GM19328 (cell line): ENCODE measurements around the gene FHL1.
"Not testable (repeated sequence)": the region's sequence is repeated elsewhere in the genome, so short reads cannot be mapped to it uniquely, and the experiment has no call there.

Source experiments
- ATAC-seq: cut with Tn5 transposase; IDR thresholded peaks from one replicate; pipeline ENCODE4 v1.9.1; 2021; ENCODE audit warnings: mild to moderate bottlenecking, moderate library complexity; ENCODE audit not compliant: unreplicated experiment

The FHL1 gene

DNA sequence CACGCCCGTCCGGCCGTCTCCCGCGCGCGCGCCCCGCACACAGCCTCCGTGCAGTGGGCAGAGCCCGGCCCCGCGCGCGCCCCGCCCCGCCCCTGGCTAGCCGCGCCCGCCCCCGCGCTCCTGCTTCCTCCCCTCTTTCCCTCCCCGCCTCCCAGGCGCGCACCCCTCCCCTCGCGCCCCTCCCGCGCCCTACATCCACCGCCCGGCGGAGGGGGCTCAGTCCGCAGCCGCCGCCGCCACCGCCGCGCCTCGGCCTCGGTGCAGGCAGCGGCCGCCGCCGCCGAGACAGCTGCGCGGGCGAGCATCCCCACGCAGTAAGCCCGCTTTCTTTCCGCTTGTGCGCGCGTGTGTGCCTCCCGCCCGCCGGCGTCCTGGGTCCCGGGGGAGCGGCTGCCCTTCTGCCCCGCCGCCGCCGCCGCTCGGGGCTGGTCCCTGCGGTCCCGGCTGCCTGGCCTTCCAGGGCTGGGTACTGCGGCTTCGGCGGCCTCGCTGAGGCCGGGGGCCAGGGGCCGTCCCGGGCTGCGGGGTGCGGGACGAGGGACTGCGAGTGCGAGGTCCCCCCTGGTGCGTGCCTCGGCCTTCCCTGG, at the start of gene FHL1:
TSS of gene FHL1 (plus strand) at position 219 of the 587 bp plus-strand sequence.
- ATAC-seq: no peak

DNA sequence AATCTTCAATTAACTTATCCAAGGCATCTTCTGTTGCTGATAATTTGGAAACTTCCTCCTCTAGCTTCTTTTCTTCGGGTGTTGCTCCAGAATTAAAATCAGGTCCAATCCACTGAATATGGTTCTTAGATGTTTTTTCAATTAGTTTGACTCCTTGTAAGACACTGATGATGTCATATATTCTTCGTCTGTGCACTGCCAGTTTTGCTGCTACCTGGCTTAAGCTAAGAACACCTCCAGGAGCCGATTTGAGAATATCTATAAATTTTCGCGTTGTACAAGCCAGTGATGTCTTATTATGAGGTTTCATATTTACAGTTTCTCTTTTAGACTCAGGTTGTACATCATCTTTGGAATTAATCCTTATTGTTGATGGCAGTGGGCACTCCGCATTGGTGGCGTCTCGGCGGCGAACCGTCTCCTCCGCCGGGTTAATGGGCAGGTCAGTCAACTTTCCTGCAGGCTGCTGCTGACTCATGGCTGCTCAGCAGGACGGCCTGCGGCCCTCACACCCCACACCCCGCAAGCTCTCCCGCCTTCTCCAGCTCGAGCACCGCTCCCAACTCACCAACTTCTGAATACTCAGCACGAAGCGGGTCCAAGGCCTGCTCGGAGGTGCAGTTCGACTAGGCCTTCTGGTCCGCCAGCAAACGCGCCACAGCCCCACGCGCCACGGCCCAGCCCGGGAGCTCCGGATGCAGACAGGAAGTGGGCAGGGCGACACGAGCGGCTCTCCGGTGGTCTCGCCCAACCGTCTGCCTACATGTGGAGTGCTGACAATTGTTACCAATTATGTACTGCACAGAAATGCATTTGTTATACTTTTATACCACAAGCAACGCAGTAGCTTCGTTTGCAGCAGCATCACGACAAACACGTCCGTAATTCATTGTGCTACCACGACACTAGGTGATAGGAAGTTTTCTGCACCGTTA, 49.2 kb upstream of the FHL1 start:
- no peak for ATAC-seq

DNA sequence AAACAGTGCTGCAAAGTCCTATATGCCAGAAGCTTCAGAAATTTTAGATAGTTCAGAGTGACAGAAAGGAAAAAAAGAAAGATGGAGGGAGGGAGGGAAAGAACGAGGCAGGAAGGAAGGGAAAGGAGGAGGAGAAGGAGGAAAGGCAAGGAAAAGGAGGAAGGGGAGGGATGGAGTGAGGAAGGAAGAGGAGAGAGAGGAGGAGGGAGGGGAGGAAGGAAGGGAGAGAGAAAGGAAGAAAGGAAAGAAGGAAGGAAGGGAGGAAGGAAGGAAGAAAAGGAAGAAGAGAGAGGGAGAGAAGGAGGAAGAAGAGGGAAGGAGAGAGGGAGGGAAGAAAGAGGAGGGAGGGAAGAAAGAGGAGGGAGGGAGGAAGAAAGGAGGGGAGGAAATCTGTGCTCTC, 42.4 kb upstream of the FHL1 start:
- no peak for ATAC-seq

DNA sequence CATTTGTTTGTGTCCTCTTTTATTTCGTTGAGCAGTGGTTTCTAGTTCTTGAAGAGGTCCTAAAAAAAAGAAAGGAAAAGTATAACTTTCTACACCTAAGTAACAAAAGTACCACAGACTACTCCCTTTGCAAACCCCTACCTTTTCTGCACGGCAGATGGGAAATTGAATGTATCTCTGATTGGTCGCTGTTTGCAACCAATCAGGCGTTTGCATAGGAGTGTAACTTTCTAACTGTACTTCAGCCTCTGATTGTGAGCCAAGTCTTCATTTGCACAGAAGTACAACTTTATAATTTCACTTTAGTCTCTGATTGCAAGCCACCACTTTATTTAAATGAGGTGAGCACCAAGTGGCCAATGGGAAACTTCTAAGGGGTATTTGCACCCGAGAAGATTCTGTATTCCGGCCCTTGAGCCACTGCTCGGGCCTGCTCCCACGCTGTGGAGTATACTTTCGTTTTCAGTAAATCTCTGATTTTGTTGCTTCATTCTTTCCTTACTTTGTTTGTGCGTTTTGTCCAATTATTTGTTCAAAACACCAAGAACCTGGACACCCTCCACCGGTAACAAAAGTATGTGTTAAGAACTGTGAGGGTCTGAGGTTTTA, 40.3 kb upstream of the FHL1 start:
- ATAC-seq: no peak

DNA sequence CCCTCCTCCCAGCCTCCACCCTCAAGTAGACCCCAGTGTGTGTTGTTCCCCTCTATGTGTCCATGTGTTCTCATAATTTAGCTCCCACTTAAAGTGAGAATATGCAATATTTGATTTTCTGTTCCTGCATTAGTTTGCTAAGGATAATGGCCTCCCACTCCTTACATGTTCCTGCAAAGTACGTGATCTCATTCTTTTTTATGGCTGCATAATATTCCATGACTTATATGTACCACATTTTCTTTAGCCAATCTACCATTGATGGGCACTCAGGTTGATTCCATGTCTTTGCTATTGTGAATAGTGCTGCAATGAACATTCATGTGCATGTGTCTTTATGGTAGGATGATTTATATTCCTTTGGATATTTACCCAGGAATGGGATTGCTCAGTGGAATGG, 38.4 kb upstream of the FHL1 start:
- not testable (repeated sequence) for ATAC-seq

DNA sequence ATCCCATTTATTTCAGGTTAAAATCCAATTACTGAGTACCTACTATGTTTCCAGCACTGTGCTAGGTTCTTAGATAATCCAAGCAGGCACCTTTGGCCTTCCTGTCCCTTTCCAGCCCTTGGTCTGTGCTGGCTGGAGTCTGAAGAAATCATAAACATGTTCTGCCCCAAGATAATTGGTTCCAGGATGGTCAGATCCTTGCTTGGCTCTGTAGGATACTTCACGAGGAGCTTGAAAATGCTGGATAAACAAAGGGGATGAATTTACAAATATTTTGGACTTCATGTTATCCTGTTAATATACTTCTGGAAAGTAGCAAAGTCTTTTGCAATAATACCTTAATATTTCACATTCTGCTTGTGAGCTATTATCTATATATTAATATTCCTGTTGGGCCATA, 35.0 kb upstream of the FHL1 start:
- no peak for ATAC-seq

DNA sequence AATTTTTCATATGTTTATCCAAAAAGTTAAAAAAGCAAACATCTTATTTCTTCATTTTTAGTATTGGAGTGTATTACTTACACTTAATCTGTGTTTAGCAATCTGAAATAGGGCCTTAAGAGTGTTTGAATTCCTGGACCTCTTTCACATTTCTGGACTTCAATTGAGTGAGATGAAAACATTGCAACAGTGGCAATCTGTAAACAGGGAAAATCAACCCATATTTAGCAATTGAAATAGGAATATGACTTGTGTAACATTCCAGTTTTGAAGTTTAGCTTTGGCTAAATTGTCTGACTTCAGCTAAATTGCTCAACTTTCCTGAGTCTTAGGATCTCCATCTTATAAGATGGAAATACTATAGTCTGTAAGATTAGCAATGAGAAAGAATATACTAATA, 34.6 kb upstream of the FHL1 start:
- ATAC-seq: no peak

DNA sequence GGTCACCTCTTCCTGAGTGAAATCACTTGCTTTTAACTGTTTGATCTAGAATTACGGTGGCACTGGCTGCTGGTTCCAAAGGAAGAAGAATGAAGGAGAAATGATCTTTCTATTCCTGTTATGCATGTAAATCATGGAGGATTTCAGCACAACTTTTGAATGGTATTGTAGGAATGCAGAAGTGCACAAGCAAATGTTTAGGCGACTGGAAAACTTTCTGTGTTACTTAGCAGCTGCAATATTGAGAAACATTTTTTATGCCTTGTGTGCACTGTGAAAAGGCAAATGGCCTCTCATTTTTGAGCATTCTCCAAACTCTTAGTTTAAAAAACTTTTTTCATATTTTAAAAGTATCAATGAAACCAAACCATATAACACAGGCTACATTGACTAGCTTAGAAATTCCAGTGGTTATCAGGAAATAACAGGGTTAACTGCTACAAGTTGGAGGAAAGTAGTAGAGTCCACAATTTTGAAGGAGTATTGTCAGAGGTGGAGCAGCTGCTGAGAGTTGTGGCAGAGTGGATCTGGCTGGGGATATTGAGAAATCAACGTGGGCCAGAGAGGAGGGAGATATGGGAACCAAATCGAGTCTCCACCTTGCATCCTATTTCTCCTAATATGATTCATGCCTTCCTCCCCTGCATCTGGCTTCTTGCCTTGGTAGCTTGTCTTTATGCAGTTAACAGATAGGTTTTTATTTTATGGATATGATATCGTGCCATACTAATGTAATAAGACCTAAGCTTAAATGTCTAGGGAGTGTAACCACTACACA, 32.0 kb upstream of the FHL1 start:
- no peak for ATAC-seq

DNA sequence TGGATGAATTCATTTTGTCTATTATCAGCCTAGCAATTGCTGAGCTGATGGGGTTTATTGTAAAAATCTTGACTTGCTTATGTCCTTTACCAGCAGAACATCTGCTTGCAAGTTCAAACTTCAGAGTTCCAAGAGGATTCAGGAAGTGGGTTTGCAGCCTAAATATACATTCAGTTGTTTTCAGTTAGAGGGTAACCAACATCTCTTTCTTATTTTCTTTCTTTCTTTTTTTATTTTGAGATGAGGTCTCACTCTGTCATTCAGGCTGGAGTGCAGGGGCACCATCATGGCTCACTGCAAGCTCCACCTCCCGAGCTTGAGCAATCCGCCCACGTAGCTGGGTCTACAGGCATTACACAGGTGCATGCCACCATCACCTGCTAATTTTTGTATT, 31.4 kb upstream of the FHL1 start:
- no peak for ATAC-seq

DNA sequence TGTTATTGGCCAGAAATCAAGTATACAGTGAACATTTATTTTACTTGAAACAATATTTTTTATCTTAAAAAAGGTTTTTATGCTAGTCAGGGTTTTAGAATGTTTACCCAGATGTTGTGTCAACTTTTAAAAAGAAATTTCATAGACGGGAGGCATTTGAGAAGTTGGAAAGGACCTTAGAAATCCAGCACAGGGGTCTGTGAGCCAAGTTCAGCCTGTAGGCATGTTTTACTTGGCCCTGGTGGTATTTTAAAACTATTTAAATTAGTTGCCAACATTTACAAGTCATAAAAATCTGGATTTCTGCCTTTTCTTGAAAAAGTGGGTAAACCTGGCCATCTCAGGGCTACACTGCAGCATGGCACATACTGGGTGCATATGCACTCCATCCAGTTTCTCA, 25.5 kb upstream of the FHL1 start:
- ATAC-seq: no peak

DNA sequence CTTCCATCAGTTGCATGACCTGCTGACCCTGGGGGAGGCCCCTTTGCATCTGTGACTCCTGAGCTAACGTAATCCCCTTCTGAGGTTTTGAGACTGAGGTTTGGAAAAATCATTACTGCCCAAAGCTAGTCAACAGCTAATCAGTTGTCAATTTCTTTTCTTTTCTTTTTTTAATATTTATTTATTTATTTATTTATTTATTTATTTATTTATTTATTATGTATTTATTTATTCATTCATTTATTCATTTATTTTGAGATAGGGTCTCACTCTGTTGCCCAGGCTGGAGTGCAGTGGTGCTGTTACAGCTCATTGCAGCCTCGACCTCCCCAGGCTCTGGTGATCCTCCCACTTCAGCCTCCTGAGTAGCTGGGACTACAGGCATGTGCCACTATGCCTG, 25.1 kb upstream of the FHL1 start:
- ATAC-seq: no peak

DNA sequence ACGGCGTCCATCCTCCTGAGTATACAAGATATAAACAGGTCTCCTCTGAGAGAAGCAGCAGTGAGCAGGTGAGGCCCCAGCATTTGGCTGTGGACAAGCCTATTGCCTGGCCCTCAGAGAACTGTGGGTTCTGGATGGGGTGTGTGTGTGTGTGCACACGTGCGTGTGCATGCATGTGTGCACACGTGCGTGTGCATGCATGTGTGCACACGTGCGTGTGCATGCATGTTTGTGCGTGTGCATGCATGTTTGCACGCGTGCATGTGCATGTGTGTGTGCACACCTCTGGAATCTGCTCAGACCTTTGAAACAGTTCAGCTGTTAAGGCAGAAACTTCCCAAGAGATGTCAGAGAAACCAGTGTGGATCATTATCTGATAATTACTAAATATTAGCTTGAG, 22.2 kb upstream of the FHL1 start:
- no peak for ATAC-seq

DNA sequence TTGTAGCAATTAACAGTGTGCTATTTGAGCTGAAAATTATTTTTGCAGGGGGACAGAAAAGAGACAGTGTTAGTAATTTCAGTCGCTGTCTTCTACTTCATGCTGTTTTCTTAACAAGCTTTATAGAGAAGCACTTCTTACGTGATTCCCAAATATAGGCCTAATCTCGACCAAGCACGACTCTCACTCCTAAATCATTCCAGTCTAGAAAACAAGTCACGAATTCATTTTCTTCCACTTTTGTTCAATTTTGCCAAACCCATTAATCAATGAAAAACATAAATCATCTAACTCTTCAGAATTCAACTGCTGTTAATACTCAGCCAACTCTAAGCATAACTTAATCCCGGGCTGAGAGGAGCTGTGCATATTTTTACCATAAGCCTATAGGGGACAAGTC, 21.0 kb upstream of the FHL1 start:
- ATAC-seq: no peak

DNA sequence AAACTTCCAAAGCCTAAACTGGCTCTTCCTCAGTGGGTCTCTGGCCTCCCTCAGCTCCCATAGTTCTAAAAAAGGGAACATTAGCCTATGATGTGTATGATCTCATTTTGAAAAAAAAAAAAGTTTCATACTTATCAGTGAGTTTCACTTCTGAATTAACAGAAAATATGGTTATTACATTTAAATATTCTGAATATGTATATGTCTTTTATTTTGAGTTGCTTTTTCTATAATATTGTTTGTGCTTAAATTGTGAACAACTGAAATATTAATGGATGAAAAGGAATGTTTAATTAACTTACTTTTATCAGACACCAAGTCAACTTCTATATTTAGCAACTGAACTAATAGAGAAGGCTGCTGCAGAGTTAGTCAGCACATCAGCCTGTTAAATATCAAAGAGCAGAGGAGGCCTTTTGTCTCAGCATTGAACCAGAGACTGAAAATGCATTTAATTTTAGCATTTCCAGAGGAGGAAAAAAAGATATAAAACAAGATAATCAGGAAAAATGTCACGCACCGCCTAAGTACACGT, 20.4 kb upstream of the FHL1 start:
- ATAC-seq: no peak

DNA sequence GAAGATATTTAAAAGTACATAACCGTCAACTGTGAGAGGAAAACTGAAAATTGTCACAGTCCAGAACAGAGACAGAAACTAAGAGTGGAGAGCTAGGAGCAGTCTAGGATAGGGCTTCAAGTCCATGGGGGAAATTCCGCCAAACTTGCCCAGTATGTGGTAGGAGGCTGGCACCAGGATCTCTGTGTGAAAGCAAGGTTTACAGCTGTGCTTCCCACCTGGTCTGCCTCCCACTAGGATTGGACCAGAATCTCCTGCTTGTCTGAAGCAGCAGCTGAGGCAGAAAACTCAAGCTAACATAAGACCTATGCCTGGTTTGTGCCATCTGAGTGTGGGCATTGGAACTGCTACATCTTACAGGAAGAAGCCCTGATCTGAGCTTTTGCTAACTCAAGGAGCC, 18.6 kb upstream of the FHL1 start:
- no peak for ATAC-seq

DNA sequence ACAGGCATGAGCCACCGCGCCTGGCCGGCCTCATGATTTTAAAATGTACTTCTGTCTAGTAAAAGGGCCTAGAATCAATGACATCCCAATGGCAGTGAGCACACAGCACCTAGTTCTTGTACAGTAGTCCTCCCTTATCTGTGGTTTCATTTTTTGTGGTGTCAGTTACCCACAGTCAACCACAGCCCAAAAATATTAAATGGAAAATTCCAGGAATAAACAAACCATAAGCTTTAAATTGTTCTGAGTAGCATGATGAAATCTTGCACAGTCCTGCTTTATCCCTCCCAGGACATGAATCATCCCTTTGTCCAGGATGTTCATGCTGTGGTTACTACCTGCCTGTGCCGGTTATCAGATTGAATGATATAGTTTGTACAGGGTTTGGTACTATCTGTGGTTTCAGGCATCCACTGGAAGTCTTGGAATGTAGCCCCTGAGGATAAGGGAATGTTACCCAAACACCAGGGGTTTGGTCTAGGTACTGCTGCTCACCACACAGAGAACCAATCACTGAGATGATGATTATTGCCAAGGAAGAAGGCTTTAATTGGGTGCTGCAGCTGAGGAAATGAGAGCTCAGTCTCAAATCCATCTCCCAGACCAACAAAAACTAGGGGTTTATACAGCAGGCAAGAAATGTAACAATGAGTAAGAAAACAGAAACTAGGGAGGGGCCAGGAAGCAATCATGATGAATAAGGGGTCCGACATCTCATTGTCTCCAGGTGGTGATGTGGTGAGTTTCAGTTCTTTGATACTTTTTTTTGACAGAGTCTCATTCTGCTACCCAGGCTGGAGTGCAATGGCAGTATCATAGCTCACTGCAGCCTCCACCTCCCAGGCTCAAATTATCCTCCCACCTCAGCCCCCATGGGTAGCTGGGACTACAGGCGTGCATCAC, 16.2 kb upstream of the FHL1 start:
- ATAC-seq: no peak

DNA sequence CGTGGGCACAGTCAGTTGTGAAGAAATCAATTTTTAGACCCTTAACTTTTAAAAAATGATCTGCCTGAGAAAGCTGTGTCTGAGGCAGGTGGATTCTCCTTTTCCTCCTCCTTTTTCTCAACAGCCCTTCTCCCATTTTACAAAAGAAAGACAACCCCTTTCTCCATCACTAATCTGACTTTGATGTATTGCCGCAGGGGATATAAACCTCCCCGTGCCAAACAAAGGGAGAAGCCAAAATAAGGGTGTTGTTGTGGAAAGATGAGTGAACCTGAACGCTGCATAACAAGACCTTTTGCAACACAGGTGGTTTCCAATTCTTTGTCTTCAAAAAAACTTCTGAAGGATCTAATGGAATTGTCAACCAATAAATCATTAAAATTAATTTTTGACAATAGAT, 8.4 kb upstream of the FHL1 start:
- ATAC-seq: no peak

DNA sequence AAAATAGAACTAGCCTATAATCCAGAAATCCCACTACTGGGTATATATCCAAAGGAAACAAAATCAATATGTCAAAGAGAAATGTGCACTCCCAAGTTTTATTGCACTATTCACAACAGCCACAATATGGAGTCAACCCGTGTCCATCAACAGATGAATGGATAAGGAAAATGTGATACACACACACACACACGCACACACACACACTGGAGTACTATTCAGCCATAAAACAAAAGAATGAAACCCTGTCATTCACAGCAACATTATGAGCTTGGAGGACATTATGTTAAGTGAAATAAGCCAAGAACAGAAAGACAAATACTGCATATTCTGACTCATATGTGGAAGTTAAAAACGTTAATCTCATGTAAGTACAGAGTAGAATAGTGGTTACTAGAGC, 5.8 kb upstream of the FHL1 start:
- ATAC-seq: no peak

DNA sequence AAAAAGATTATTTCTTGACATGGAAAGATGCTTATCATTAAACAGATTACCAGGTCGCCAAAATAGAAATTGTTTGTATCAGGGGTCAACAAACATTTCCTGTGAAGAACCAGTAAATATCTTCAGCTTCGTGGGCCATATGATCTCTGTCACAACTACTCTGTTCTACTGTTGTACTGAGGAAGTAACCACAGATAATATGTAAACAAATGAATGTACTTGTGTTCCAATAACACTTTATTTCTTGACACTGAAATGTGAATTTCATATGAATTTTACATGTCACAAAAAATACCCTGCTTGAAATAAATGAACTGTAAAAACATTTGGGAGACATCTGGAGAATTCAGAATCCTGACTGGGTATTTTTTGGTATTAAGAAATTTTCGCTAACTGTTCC, 4.7 kb upstream of the FHL1 start:
- no peak for ATAC-seq

DNA sequence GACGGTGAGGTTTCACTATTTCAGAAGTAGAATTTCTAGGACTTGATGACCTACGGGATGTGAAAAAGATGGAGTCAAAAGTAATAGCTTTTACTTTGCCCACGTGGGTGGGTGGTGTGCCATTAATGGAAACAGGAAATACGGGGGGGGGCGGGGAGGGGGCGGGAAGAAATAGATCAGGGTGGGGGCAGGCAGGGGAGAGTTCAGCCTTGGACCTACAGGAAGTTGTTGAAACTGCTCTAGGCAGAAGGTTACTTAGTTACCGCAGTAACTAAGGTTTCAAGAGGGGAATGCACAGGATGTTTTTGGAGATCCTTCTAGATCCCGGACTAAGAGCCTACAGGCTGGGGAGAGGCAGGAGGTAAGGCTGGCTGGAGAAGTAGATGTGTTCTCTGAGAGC, 3.6 kb upstream of the FHL1 start:
- no peak for ATAC-seq
